LNCaP clone FGC (cell line): ENCODE data around the gene C19orf18.
A peak's percentile ranks its signal among the peaks of the same experiment; 100 is the strongest.

Experiments used
- DNase-seq: peaks from one replicate; pipeline ENCODE4 v3.0.0-alpha.2; 2011; ENCODE audit warnings: low read depth
- H3K4me3 ChIP-seq: 2 replicates; pipeline ENCODE4 v1.5.1; 2011; ENCODE audit warnings: mild to moderate bottlenecking, low read depth, low read length, control low read depth
- CTCF ChIP-seq: IDR thresholded peaks from 2 replicates; pipeline ENCODE4 v1.5.1; 2012; ENCODE audit warnings: mild to moderate bottlenecking; ENCODE audit not compliant: control insufficient read depth, insufficient read depth; ENCODE audit errors: extremely low read depth

C19orf18 gene

GRCh38 chr19:57947419-57948134 is 26.8 kb downstream of the C19orf18 start, which contains the start of gene ZNF256:
TSS of gene ZNF256 (minus strand) at chr19:57947706. CDS start at chr19:57947474, 232 bp downstream.
- H3K4me3 ChIP-seq = peak within 1 kb of the TSS; percentile 92
- DNase-seq = peak; percentile 93
- peak; percentile 67 for TF ChIP-seq CTCF

- peak overlapping the region; percentile 92 for H3K4me3 ChIP-seq
- no peak for DNase-seq
- TF ChIP-seq CTCF = no peak
Observed at GRCh38 chr19:57947088-57947418, 27.3 kb downstream of the C19orf18 start.

GRCh38 chr19:57946316-57946715 is 28.0 kb downstream of the C19orf18 start:
- H3K4me3 ChIP-seq = peak overlapping the region; percentile 92
- no peak for DNase-seq
- TF ChIP-seq CTCF = no peak

GRCh38 chr19:57941593-57941992 is 32.7 kb downstream of the C19orf18 start:
- H3K4me3 ChIP-seq = no peak overlapping the region
- TF ChIP-seq CTCF = no peak
- no peak for DNase-seq

GRCh38 chr19:57935731-57936130 is 38.6 kb downstream of the C19orf18 start:
- peak overlapping the region; percentile 86; the same call in 1 of the 2 replicates for H3K4me3 ChIP-seq
- TF ChIP-seq CTCF = no peak
- no peak for DNase-seq

- H3K4me3 ChIP-seq = peak within 1 kb of the TSS; percentile 86
- no peak for TF ChIP-seq CTCF
- DNase-seq = peak; percentile 72
Observed at GRCh38 chr19:57934820-57935665, 39.3 kb downstream of the C19orf18 start, which contains the start of gene ZNF418. TSS of gene ZNF418 (minus strand) at chr19:57935402. CDS start at chr19:57933822, 1,580 bp downstream.
